CD4-positive, alpha-beta memory T cell (primary cell): ENCODE data around the gene ERFE. TPM values are rescaled to one million over a fixed set of nuclear protein-coding genes. Genes with fewer than 3 reads are reported as not detected.

ENCODE experiments used
- CTCF ChIA-PET: fragments of 350-600 bp; sonication (Branson Sonifier 250); formaldehyde crosslinking; loops from one replicate; lab custom pipeline; 2021; ENCODE audit warnings: inconsistent platforms; ENCODE audit not compliant: partially characterized antibody; lab: Charles Lee
- POLR2A ChIA-PET: fragments of 350-600 bp; sonication (Branson Sonifier 250); formaldehyde crosslinking; loops from one replicate; lab custom pipeline; 2021; ENCODE audit not compliant: partially characterized antibody; lab: Charles Lee
- DNase-seq, 5 donors: peaks; one replicate each; pipeline versions ENCODE4 v3.0.0 to v3.0.0-alpha.2; 2020 to 2022; ENCODE audit warnings: mixed read lengths in 1 of 5
- H3K27ac ChIP-seq: one replicate; pipeline ENCODE4 v1.7.0; 2013; ENCODE audit warnings: low read depth, low read length
- H3K27me3 ChIP-seq: 2 replicates; pipeline ENCODE4 v1.7.0; 2013; ENCODE audit warnings: mild to moderate bottlenecking, low read length, moderate library complexity; ENCODE audit not compliant: insufficient read depth
- H3K36me3 ChIP-seq: 2 replicates; pipeline ENCODE4 v1.7.0; 2013; ENCODE audit warnings: mild to moderate bottlenecking, low read length, moderate library complexity; ENCODE audit not compliant: insufficient read depth
- H3K4me1 ChIP-seq: 2 replicates; pipeline ENCODE4 v1.7.0; 2013; ENCODE audit warnings: mild to moderate bottlenecking, low read length, moderate library complexity; ENCODE audit not compliant: insufficient read depth
- H3K4me3 ChIP-seq, 2 donors: one replicate each; pipeline ENCODE4 v1.7.0; 2013; ENCODE audit warnings: low read length in 2 of 2, mild to moderate bottlenecking in 1 of 2
- H3K9me3 ChIP-seq, 2 donors: one replicate each; pipeline ENCODE4 v1.7.0; 2013; ENCODE audit warnings: low read length in 2 of 2, control low read depth in 1 of 2; ENCODE audit not compliant: control insufficient read depth in 1 of 2
- H3K27ac Mint-ChIP-seq, 7 donors: one replicate each; pipeline ENCODE4 v1.8.0; 2020 to 2021; ENCODE audit warnings: mixed read lengths in 7 of 7, mild to moderate bottlenecking in 6 of 7, inconsistent platforms in 3 of 7, moderate library complexity in 3 of 7
- H3K27me3 Mint-ChIP-seq, 2 donors: one replicate each; pipeline ENCODE4 v1.8.0; 2020 to 2021; ENCODE audit warnings: mixed read lengths in 2 of 2
- H3K36me3 Mint-ChIP-seq, 2 donors: one replicate each; pipeline ENCODE4 v1.8.0; 2020 to 2021; ENCODE audit warnings: mixed read lengths in 2 of 2, inconsistent platforms in 1 of 2, mild to moderate bottlenecking in 1 of 2
- H3K4me1 Mint-ChIP-seq, 4 donors: one replicate each; pipeline ENCODE4 v1.8.0; 2020 to 2021; ENCODE audit warnings: mixed read lengths in 4 of 4, mild to moderate bottlenecking in 1 of 4
- H3K4me3 Mint-ChIP-seq, 8 donors: one replicate each; pipeline ENCODE4 v1.8.0; 2020 to 2021; ENCODE audit warnings: mixed read lengths in 8 of 8, mild to moderate bottlenecking in 7 of 8, moderate library complexity in 6 of 8, inconsistent platforms in 3 of 8
- H3K9me3 Mint-ChIP-seq, 8 donors: one replicate each; pipeline ENCODE4 v1.8.0; 2020 to 2021; ENCODE audit warnings: mixed read lengths in 8 of 8, mild to moderate bottlenecking in 5 of 8, inconsistent platforms in 3 of 8, moderate library complexity in 1 of 8
- intact Hi-C: fragments of 100-400 bp; cut with micrococcal nuclease; formaldehyde crosslinking; loops from one replicate; pipeline ENCODE4 v1.15.1; 2023
- polyA plus RNA-seq, 2 donors: library from polyadenylated mRNA; unstranded; fragments of 300-500 nt; fragmentation: Illumina TruSeq; gene quantifications; one replicate each; pipeline ENCODE4 v1.2.3, GENCODE V29; 2021
- total RNA-seq, 2 experiments: library from RNA; stranded (reverse); gene quantifications; one replicate each; pipeline ENCODE4 v1.2.3, GENCODE V29; 2021

The ERFE gene
- total and polyA plus RNA-seq, 4 experiments from 2014 or later = not detected

DNA sequence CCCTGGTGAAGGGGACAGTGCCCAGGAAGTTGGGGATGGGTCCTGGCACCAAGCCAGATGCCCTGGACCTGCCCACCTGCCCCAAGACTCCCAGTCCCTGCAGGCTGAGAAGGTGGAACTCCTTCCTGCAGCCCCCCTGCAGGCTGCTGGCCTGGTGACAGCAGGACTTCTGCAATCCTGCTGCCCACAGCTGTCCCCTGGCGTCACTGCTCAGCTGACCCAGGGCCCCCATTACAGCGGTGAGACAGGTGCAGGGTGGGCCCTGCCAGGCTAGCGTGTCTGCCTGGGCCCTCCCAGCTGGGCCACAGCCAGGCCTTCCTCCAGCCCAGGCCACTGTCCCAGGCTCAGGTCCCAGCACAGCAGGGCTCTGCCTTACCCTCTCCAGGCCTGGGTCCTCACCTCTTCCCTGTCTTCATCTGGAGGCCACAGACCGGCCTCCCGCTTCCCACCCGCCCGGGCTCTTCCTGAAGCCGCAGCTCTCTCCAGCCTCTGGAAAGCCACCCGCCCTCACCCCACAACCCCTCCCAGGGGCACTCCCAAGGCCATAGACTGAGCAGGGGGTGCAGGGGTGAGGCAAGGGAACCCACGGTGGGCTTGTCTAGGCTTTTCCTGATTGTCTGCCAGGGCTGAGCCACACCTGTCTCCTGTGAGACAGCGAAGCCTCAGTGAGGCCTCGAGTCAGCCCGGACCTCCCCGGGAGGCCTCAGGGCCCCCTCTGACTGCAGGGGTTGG is 8.8 kb upstream of the ERFE start:
- no peaks in the 10 kb centered on the region for H3K27me3 Mint-ChIP-seq
- no peaks in the 10 kb centered on the region for H3K9me3 ChIP-seq
- CTCF ChIA-PET = no interaction called here

DNA sequence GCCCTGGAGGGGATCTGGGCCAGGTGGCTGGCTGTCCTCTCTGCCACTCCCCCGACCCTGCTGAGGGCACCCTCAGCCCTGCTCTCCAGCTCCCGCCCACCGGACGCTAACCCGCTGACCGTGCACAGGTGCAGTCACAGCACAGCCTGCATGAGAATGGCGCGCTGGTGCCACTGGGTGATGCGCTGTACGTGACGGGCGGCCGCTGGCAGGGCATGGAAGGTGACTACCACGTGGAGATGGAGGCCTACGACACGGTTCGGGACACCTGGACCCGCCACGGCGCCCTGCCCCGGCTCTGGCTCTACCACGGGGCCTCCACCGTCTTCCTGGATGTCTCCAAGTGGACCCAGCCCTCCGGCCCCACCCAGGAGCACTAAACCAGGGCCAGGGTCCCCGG is 8.1 kb upstream of the ERFE start:
- no peaks in the 10 kb centered on the region for H3K9me3 ChIP-seq
- no peak overlapping the region for H3K27ac ChIP-seq
- H3K36me3 ChIP-seq = no peaks in the 10 kb centered on the region
- Mint-ChIP-seq H3K27me3 (no peaks in the 10 kb centered on the region), H3K36me3 (no peaks in the 10 kb centered on the region), H3K27ac (no peak overlapping the region), H3K9me3 (peaks cover 0 to 2% (median 0%) of the 10 kb centered on the region in 8 donors), H3K4me1 (no peaks in the 10 kb centered on the region), H3K4me3 (no peak overlapping the region)
- no peak for DNase-seq
- H3K4me3 ChIP-seq = no peak overlapping the region
- H3K27me3 ChIP-seq = no peaks in the 10 kb centered on the region
- POLR2A ChIA-PET = no interaction called here
- CTCF ChIA-PET = no interaction called here
- no peaks in the 10 kb centered on the region for H3K4me1 ChIP-seq
- intact Hi-C loops = no loop called here

More for the DNA sequence above, 8.8 kb upstream of the ERFE start:
- Mint-ChIP-seq H3K27ac (no peak overlapping the region), H3K4me3 (no peak overlapping the region), H3K4me1 (no peaks in the 10 kb centered on the region), H3K36me3 (no peaks in the 10 kb centered on the region), H3K9me3 (peaks cover 0 to 2% (median 0%) of the 10 kb centered on the region in 8 donors)
- Histone ChIP-seq H3K36me3 (no peaks in the 10 kb centered on the region), H3K4me1 (no peaks in the 10 kb centered on the region), H3K27me3 (no peaks in the 10 kb centered on the region), H3K27ac (no peak overlapping the region), H3K4me3 (no peak overlapping the region)
- no peak for DNase-seq
- POLR2A ChIA-PET = no interaction called here
- intact Hi-C loops = loop anchor here (5.0 kb wide), 1 partner anchor 573 kb away; no protein-coding TSS in a partner anchor

DNA sequence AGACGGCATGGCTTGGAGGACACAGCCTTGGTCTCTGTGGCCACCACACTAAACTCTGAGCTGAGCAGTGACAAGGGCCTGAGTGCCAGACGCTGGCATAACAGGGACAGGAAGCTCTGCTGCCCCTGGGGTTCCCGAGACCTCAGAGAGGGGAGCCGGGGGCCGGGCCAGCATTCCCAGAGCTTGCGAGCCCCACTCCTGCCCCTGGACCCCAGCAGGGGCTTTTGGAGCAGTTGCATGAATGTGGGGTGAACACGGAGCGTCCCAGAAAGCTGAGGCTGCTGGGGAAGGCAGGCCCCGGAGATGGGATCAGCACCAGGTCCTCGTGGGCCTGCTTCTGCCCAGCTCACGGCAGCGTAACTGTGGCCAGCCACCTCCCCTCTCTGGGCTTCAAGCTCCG is 7.6 kb upstream of the ERFE start:
- CTCF ChIA-PET = no interaction called here
- Histone ChIP-seq H3K9me3 (no peaks in the 10 kb centered on the region), H3K4me3 (no peak overlapping the region), H3K27me3 (no peaks in the 10 kb centered on the region), H3K27ac (no peak overlapping the region), H3K4me1 (no peaks in the 10 kb centered on the region), H3K36me3 (no peaks in the 10 kb centered on the region)
- H3K9me3 Mint-ChIP-seq = peaks cover 0 to 2% (median 0%) of the 10 kb centered on the region in 8 donors
- POLR2A ChIA-PET = no interaction called here
- no peak overlapping the region for H3K27ac Mint-ChIP-seq
- no peak for DNase-seq
- H3K4me3 Mint-ChIP-seq = no peak overlapping the region
- no peaks in the 10 kb centered on the region for H3K4me1 Mint-ChIP-seq
- H3K27me3 Mint-ChIP-seq = no peaks in the 10 kb centered on the region
- H3K36me3 Mint-ChIP-seq = no peaks in the 10 kb centered on the region
- intact Hi-C loops = no loop called here

DNA sequence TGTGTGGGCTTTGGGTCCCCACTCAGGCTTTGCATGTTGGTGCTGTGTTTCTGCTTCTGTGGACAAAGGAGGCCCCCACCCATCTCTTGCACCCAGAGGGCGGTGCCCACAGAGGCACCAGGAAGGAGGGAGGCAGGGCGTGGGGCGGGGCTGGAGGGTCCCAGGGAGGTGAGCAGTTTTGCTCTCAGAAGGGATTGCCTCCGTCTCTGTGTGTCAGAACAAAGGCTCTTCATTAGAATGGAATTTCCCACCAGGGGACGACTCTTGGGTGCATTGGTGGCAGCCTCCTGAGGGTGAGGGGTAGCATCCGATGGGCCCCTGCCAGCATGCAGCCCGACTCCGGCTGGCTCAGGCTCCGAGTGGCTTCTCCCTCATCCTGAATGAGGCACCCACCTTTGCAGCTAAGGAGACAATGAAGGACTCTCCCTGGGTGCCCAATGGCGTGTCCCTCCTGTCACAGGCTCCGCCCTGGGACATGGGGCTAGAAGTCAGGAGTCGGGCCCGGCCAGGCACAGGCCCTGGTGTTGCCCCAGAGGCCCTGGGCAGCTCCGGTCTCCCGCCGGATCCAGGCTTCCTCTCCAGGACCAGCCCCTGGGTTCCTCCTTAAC is 7.0 kb upstream of the ERFE start:
- ChIA-PET POLR2A (no interaction called here), CTCF (no interaction called here)
- no peak overlapping the region for H3K4me3 ChIP-seq
- H3K27me3 Mint-ChIP-seq = no peaks in the 10 kb centered on the region
- no peak overlapping the region for H3K27ac Mint-ChIP-seq
- H3K9me3 ChIP-seq = no peaks in the 10 kb centered on the region
- H3K27ac ChIP-seq = no peak overlapping the region
- H3K36me3 ChIP-seq = no peaks in the 10 kb centered on the region
- H3K4me1 Mint-ChIP-seq = no peaks in the 10 kb centered on the region
- H3K9me3 Mint-ChIP-seq = peaks cover 0 to 2% (median 0%) of the 10 kb centered on the region in 8 donors
- H3K27me3 ChIP-seq = no peaks in the 10 kb centered on the region
- intact Hi-C loops = no loop called here
- H3K4me3 Mint-ChIP-seq = no peak overlapping the region
- no peak for DNase-seq
- no peaks in the 10 kb centered on the region for H3K36me3 Mint-ChIP-seq
- H3K4me1 ChIP-seq = no peaks in the 10 kb centered on the region

DNA sequence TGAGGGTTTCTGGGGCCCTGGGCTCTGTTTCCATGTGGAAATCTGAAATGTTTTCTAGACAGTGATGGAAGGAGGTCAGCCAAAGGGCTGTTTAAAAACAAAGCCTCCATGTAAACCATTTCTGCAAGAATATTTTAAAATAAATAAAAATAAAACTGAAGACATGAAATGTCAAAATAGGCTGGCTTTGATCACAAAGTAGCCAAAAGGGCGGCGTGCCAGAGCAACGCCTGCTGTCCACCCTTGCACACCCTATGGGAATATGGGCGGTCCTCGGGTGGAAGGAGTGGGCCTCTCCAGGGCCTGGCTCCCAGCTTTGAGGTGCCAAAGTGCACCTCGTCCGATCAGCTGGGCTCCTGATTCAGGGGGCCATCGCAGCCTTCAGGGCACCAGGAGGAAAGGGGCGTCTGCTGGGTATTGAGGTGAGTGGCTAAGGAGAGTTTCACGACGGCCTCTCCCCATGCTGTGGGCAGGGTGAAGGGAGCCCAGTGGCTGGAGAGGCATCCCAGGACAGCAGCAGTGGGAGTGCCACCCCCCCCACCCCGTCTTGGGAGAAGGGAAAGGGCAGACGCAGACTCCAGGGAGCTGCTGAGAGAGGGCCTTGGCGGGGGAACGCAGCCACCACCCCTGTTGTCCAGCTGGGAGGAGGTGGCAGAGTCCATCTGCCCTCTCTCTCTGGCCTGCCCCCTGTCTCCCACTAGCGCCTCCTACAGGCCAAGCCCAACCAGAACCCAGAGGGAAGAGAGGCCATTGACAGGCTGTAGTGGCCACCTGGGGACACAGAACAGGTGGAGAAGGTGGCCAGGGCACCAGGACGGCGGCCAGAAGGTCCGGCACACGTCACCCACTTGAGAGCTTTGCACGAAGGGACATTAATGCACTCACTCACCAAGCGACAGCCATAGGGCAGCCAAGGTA is 5.7 kb upstream of the ERFE start:
- no peak for DNase-seq
- Mint-ChIP-seq H3K27ac (no peak overlapping the region), H3K4me1 (no peaks in the 10 kb centered on the region), H3K36me3 (no peaks in the 10 kb centered on the region), H3K9me3 (peaks cover 0 to 2% (median 0%) of the 10 kb centered on the region in 8 donors), H3K27me3 (no peaks in the 10 kb centered on the region), H3K4me3 (no peak overlapping the region)
- no peaks in the 10 kb centered on the region for H3K4me1 ChIP-seq
- no peak overlapping the region for H3K4me3 ChIP-seq
- intact Hi-C loops = no loop called here
- no peaks in the 10 kb centered on the region for H3K9me3 ChIP-seq
- CTCF ChIA-PET = no interaction called here
- H3K27me3 ChIP-seq = no peaks in the 10 kb centered on the region
- H3K27ac ChIP-seq = no peak overlapping the region
- H3K36me3 ChIP-seq = no peaks in the 10 kb centered on the region
- POLR2A ChIA-PET = no interaction called here

DNA sequence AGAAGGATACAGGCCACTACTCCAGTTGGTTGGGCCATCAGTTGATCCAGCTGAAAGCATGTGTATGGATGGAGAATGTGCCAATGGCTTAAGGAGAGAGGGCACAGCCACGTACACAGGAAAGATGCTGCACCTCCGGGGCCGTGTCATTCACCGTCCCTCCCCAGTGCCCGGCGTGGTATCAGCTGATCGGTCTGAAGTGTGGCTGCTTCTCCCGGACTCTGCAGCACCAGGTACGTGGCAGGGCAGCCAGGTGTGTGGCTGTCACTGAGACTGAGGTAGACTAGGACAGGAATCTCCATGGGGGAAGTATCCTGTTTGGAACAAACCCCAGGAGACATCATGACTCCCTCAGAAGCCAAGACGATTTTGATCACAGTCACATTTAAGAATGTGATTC is 4.2 kb upstream of the ERFE start:
- Histone ChIP-seq H3K4me1 (peaks cover 4% of the 10 kb centered on the region), H3K9me3 (no peaks in the 10 kb centered on the region), H3K27ac (no peak overlapping the region), H3K36me3 (no peaks in the 10 kb centered on the region), H3K27me3 (peaks cover 4% of the 10 kb centered on the region), H3K4me3 (no peak overlapping the region)
- intact Hi-C loops = no loop called here
- DNase-seq = no peak
- Mint-ChIP-seq H3K4me3 (no peak overlapping the region), H3K27me3 (peaks cover 3 to 4% of the 10 kb centered on the region in 2 donors), H3K36me3 (no peaks in the 10 kb centered on the region), H3K9me3 (peaks cover 0 to 2% (median 0%) of the 10 kb centered on the region in 8 donors), H3K4me1 (peaks cover 4 to 5% (median 4%) of the 10 kb centered on the region in 4 donors), H3K27ac (no peak overlapping the region)
- ChIA-PET CTCF (interaction anchor here (1.4 kb wide), 1 partner anchor 133 kb away, joined by 3 read pairs; the partner anchor contains the start of gene PER2), POLR2A (no interaction called here)
